SU-DHL-6 (cell line): ENCODE results near the gene SUN2.

ENCODE experiments used
- H2AFZ ChIP-seq: fragments of 200-600 bp; sonication (generic); 2 replicates; pipeline ENCODE4 v1.6.1; 2014; ENCODE audit warnings: low read depth, mild to moderate bottlenecking, moderate library complexity, mixed read lengths, antibody characterized with exemption, low read length; ENCODE audit not compliant: severe bottlenecking
- H3F3A ChIP-seq: fragments of 200-600 bp; shearing (Covaris generic); 2 replicates; pipeline ENCODE4 v1.6.0; 2016; ENCODE audit warnings: antibody characterized with exemption, mild to moderate bottlenecking; ENCODE audit not compliant: insufficient read depth
- H3K27ac ChIP-seq: fragments of 200-600 bp; sonication (generic); 2 replicates; pipeline ENCODE4 v1.5.1; 2016; ENCODE audit warnings: low read depth, mild to moderate bottlenecking, low read length, moderate library complexity, mixed read lengths
- H3K27me3 ChIP-seq: fragments of 200-600 bp; sonication (generic), shearing (Covaris generic); 2 replicates; pipeline ENCODE4 v1.6.0; 2014; ENCODE audit warnings: mild to moderate bottlenecking, low read length
- H3K36me3 ChIP-seq: fragments of 200-600 bp; sonication (generic); 2 replicates; pipeline ENCODE4 v1.6.1; 2014; ENCODE audit warnings: mild to moderate bottlenecking, low read length, mixed read lengths
- H3K4me2 ChIP-seq: fragments of 300-600, 200-600 bp; shearing (Covaris generic), sonication (generic); 2 replicates; pipeline ENCODE4 v1.6.0; 2014; ENCODE audit warnings: low read length, low read depth, mild to moderate bottlenecking; ENCODE audit not compliant: poor library complexity, severe bottlenecking
- H3K4me3 ChIP-seq: fragments of 200-600 bp; sonication (generic); 2 replicates; pipeline ENCODE4 v1.5.1; 2014; ENCODE audit warnings: antibody characterized with exemption, low read length, mild to moderate bottlenecking, mixed read lengths; ENCODE audit not compliant: insufficient read depth, poor library complexity, severe bottlenecking
- H3K79me2 ChIP-seq: fragments of 200-600 bp; sonication (generic); 2 replicates; pipeline ENCODE4 v1.6.1; 2014; ENCODE audit warnings: mild to moderate bottlenecking, low read length, moderate library complexity; ENCODE audit not compliant: insufficient read depth
- H3K9ac ChIP-seq: fragments of 200-600 bp; sonication (generic); 2 replicates; pipeline ENCODE4 v1.7.0; 2014; ENCODE audit warnings: mild to moderate bottlenecking, low read length
- H3K9me2 ChIP-seq: fragments of 200-600 bp; sonication (generic); replicated peaks from 2 replicates; pipeline ENCODE4 v1.6.1; 2014; ENCODE audit warnings: low read length; ENCODE audit not compliant: insufficient read depth
- H3K9me3 ChIP-seq: fragments of 200-600 bp; sonication (generic); 2 replicates; pipeline ENCODE4 v1.6.1; 2014; ENCODE audit warnings: low read length, mixed read lengths; ENCODE audit not compliant: insufficient read depth
- H4K20me1 ChIP-seq: fragments of 200-600 bp; sonication (generic); 2 replicates; pipeline ENCODE4 v1.6.1; 2014; ENCODE audit warnings: low read depth, mild to moderate bottlenecking, antibody characterized with exemption, low read length, moderate library complexity, mixed read lengths
- EZH2phosphoT487 ChIP-seq: fragments of 200-600 bp; sonication (generic), shearing (Covaris generic); conservative IDR thresholded peaks from 2 replicates; pipeline ENCODE4 v1.6.1; 2018; ENCODE audit warnings: mild to moderate bottlenecking, antibody characterized with exemption, low read length, moderate library complexity, mixed read lengths
- TF ChIP-seq, protein P1 (sequence below): fragments of 200-600 bp; sonication (generic); IDR thresholded peaks from one replicate; pipeline ENCODE4 v1.5.1; 2017; ENCODE audit warnings: antibody characterized with exemption, mild to moderate bottlenecking, low read length, moderate library complexity; ENCODE audit not compliant: insufficient read depth, poor library complexity, severe bottlenecking

The SUN2 gene

DNA sequence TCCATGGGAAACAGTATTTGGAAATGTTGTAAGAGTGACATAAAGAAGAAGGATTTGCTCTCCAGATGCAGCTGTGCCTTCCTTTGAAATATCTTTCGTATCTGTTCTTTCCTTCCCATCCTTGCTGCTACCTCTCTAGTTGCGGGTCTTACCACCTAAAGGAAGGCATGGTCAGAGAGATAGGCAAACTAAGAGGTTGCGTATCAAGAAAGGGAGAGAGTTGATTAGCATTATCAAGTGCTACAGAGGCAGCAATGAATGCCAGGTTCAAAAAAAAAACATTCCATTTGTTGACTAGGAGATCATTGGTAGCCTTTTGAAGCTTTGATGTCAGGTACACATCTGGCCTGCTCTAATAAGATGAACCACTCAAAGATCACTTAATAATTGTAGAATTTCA, 45.4 kb downstream of the SUN2 start:
- H3K4me3 ChIP-seq, result no peak overlapping the region
- peaks cover 93% of the 10 kb centered on the region for H3K79me2 ChIP-seq
- H4K20me1 ChIP-seq, result peaks cover 14% of the 10 kb centered on the region; the same call in 1 of the 2 replicates
- H3K9me2 ChIP-seq, result no peaks in the 10 kb centered on the region
- no peak overlapping the region for H3K9ac ChIP-seq
- no peak overlapping the region for H3K27ac ChIP-seq
- no peaks in the 10 kb centered on the region for H3K27me3 ChIP-seq
- no peaks in the 10 kb centered on the region for H3K9me3 ChIP-seq
- H3F3A ChIP-seq, result no peaks in the 10 kb centered on the region
- TF ChIP-seq, protein P1, sequence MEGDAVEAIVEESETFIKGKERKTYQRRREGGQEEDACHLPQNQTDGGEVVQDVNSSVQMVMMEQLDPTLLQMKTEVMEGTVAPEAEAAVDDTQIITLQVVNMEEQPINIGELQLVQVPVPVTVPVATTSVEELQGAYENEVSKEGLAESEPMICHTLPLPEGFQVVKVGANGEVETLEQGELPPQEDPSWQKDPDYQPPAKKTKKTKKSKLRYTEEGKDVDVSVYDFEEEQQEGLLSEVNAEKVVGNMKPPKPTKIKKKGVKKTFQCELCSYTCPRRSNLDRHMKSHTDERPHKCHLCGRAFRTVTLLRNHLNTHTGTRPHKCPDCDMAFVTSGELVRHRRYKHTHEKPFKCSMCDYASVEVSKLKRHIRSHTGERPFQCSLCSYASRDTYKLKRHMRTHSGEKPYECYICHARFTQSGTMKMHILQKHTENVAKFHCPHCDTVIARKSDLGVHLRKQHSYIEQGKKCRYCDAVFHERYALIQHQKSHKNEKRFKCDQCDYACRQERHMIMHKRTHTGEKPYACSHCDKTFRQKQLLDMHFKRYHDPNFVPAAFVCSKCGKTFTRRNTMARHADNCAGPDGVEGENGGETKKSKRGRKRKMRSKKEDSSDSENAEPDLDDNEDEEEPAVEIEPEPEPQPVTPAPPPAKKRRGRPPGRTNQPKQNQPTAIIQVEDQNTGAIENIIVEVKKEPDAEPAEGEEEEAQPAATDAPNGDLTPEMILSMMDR, result no peak
- no peak for TF ChIP-seq EZH2phosphoT487
- H3K36me3 ChIP-seq, result no peaks in the 10 kb centered on the region
- H2AFZ ChIP-seq, result no peak overlapping the region
- H3K4me2 ChIP-seq, result no peak overlapping the region

DNA sequence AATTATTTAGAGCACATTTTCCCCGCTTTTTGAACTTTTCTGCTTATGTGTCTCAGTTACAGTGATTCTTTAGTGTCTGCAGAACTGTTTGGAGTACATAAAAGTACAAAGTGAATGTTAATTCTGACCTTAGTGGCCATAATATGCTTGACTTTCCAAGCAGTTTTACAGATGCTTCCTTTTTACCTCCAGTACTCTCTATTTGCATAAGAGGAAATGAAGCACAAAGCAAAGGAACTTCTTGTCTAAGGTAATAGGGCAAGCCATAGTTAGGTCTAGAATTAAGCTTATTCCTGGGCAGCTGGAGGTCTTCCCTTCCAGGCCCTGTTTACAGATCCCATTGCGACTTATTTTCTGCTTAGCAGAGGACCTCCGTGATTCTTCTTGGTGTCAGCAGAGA, 46.5 kb downstream of the SUN2 start:
- Histone ChIP-seq H3K36me3 (no peaks in the 10 kb centered on the region), H3K27ac (no peak overlapping the region), H3K27me3 (no peaks in the 10 kb centered on the region), H3K9me3 (no peaks in the 10 kb centered on the region), H3F3A (no peaks in the 10 kb centered on the region), H3K79me2 (peaks cover 82% of the 10 kb centered on the region), H3K4me2 (peak overlapping the region; percentile 0), H3K9me2 (no peaks in the 10 kb centered on the region), H2AFZ (no peak overlapping the region), H3K4me3 (no peak overlapping the region), H4K20me1 (peaks cover 14% of the 10 kb centered on the region; the same call in 1 of the 2 replicates), H3K9ac (no peak overlapping the region; the same call in 1 of the 2 replicates)
- TF ChIP-seq, protein P1, result no peak
- TF ChIP-seq EZH2phosphoT487, result no peak

DNA sequence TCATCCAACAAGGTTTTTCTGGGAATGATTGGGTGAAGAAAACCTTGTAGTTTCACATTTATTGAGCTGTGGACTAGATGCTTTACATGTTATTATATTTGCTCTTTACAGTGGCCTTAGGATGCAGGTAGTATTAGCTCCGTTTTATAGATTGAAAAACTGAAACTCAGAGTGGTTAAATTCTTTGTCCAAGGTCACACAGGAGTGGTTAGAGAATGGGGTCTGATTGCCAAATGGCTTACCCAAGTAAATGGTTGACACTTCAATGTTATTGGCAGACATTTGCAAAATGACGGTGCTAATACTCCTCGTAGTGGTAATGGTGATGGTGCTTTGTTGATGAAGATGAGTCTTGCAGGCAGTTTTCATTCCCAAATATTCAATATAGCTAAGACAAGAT, 47.8 kb downstream of the SUN2 start:
- Histone ChIP-seq H3K9ac (no peak overlapping the region), H3K36me3 (no peaks in the 10 kb centered on the region), H3F3A (0 out of 2 replicates have a peak, but pooled peaks cover 4% of the 10 kb centered on the region), H2AFZ (no peak overlapping the region), H4K20me1 (peaks cover 8% of the 10 kb centered on the region; the same call in 1 of the 2 replicates), H3K9me2 (no peaks in the 10 kb centered on the region), H3K4me2 (peak overlapping the region; percentile 74), H3K4me3 (no peak overlapping the region), H3K79me2 (peaks cover 71% of the 10 kb centered on the region), H3K27ac (no peak overlapping the region), H3K27me3 (no peaks in the 10 kb centered on the region), H3K9me3 (no peaks in the 10 kb centered on the region)
- no peak for TF ChIP-seq EZH2phosphoT487
- TF ChIP-seq, protein P1, result no peak
